GM12892 (cell line): Measurements from ENCODE around the gene COTL1.

Experiments used
- POLR2A ChIP-seq: IDR thresholded peaks from 2 replicates; pipeline ENCODE4 v1.6.1; 2011; ENCODE audit warnings: low read depth, low read length, control low read depth
- POLR2AphosphoS5 ChIP-seq: IDR thresholded peaks from 2 replicates; pipeline ENCODE4 v1.6.1; 2011; ENCODE audit warnings: low read depth, low read length, control low read depth
- TAF1 ChIP-seq: IDR thresholded peaks from 2 replicates; pipeline ENCODE4 v1.6.1; 2011; ENCODE audit warnings: low read depth, mild to moderate bottlenecking, control low read depth, low read length, borderline replicate concordance

DNA sequence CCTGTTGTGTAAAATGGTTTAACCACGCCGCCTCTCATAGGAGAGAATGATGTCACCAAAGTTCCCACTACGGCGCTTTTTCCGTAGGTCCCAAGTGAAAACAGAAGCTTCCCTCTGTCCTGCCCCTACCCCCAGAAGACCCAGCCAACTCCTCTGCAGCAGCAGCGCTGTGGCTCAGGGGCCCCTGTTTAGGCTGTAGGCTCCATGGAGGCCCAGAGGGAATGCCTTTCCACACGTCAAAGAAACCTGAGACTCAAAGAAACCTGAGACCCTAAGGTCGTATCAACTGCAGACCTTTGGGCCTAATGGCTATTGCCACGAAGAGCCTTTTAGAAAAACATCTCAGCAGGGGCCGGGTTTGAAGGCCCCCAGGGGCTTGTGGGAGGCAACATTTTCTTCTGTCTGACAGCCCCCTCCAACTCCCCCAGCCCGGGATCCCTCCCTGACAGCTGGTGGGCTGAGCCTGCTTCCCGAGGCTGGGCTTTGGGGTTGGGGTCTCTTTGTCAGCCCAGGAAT lies 70.3 kb downstream of the COTL1 start:
- TF ChIP-seq POLR2A (no peak), TAF1 (no peak), POLR2AphosphoS5 (no peak)
